GM21529 (cell line): ENCODE measurements around the gene PCCA.

Source experiments
- ATAC-seq: cut with Tn5 transposase; IDR thresholded peaks from one replicate; pipeline ENCODE4 v1.9.1; 2021; ENCODE audit not compliant: unreplicated experiment

The PCCA gene

GRCh38 chr13:100495455-100495854 is 406.6 kb downstream of the PCCA start:
- ATAC-seq = no peak

- ATAC-seq = no peak
Observed at GRCh38 chr13:100497389-100497788, 408.5 kb downstream of the PCCA start.

- no peak for ATAC-seq
Observed at GRCh38 chr13:100502446-100502845, 413.6 kb downstream of the PCCA start.

- no peak for ATAC-seq
Observed at GRCh38 chr13:100503622-100504021, 414.7 kb downstream of the PCCA start.

- peak; percentile 81 for ATAC-seq
Observed at GRCh38 chr13:100506154-100506553, 417.3 kb downstream of the PCCA start.

- no peak for ATAC-seq
Observed at GRCh38 chr13:100506600-100507422, 417.9 kb downstream of the PCCA start.

- ATAC-seq = no peak
Observed at GRCh38 chr13:100508455-100508854, 419.6 kb downstream of the PCCA start.

GRCh38 chr13:100508996-100509395 is 420.1 kb downstream of the PCCA start:
- no peak for ATAC-seq

GRCh38 chr13:100510208-100510957 is 421.5 kb downstream of the PCCA start:
- no peak for ATAC-seq

- ATAC-seq = no peak
Observed at GRCh38 chr13:100511466-100511865, 422.6 kb downstream of the PCCA start.

- no peak for ATAC-seq
Observed at GRCh38 chr13:100512422-100512821, 423.5 kb downstream of the PCCA start.

- no peak for ATAC-seq
Observed at GRCh38 chr13:100513171-100513570, 424.3 kb downstream of the PCCA start.

GRCh38 chr13:100513987-100514670 is 425.2 kb downstream of the PCCA start:
- no peak for ATAC-seq

GRCh38 chr13:100514788-100515409 is 426.0 kb downstream of the PCCA start:
- ATAC-seq = peak; percentile 95

- no peak for ATAC-seq
Observed at GRCh38 chr13:100515410-100515800, 426.5 kb downstream of the PCCA start.

- ATAC-seq = no peak
Observed at GRCh38 chr13:100517135-100517534, 428.2 kb downstream of the PCCA start.

GRCh38 chr13:100517728-100518127 is 428.8 kb downstream of the PCCA start:
- no peak for ATAC-seq

- no peak for ATAC-seq
Observed at GRCh38 chr13:100518394-100519062, 429.6 kb downstream of the PCCA start.

- ATAC-seq = no peak
Observed at GRCh38 chr13:100519626-100520025, 430.7 kb downstream of the PCCA start.

GRCh38 chr13:100520936-100521850 is 432.3 kb downstream of the PCCA start:
- ATAC-seq = no peak
